GM23248 (cell line): ENCODE results near the gene PUM1. TPM values are rescaled to one million over a fixed set of nuclear protein-coding genes. Genes with fewer than 3 reads are reported as not detected.

Experiments
- DNase-seq: peaks from one replicate; pipeline ENCODE4 v3.0.0-alpha.2; 2015
- H2AFZ ChIP-seq: fragments of 200-600 bp; sonication (generic); 2 replicates; pipeline ENCODE4 v1.6.1; 2016; ENCODE audit warnings: antibody characterized with exemption
- H3F3A ChIP-seq: fragments of 200-600 bp; sonication (generic); 2 replicates; pipeline ENCODE4 v1.6.1; 2016; ENCODE audit warnings: mild to moderate bottlenecking, antibody characterized with exemption, mixed run types; ENCODE audit not compliant: insufficient read depth
- H3K27ac ChIP-seq: fragments of 200-600 bp; sonication (generic); 2 replicates; pipeline ENCODE4 v1.5.1; 2016; ENCODE audit warnings: mild to moderate bottlenecking
- H3K27me3 ChIP-seq: fragments of 200-600 bp; sonication (generic); replicated peaks from 2 replicates; pipeline ENCODE4 v1.6.1; 2016; ENCODE audit warnings: mild to moderate bottlenecking; ENCODE audit not compliant: insufficient read depth
- H3K36me3 ChIP-seq: fragments of 200-600 bp; sonication (generic); 2 replicates; pipeline ENCODE4 v1.6.1; 2016; ENCODE audit warnings: low read depth, mild to moderate bottlenecking
- H3K4me1 ChIP-seq: fragments of 200-600 bp; sonication (generic); 2 replicates; pipeline ENCODE4 v1.6.1; 2016; ENCODE audit warnings: mild to moderate bottlenecking; ENCODE audit not compliant: insufficient read depth
- H3K4me2 ChIP-seq: fragments of 200-600 bp; sonication (generic); one replicate; pipeline ENCODE4 v1.6.1; 2016; ENCODE audit warnings: mild to moderate bottlenecking; ENCODE audit not compliant: unreplicated experiment
- H3K4me3 ChIP-seq: fragments of 200-600 bp; sonication (generic); 2 replicates; pipeline ENCODE4 v1.5.1; 2016; ENCODE audit warnings: mild to moderate bottlenecking
- H3K79me2 ChIP-seq: fragments of 200-600 bp; sonication (generic); 2 replicates; pipeline ENCODE4 v1.6.1; 2016; ENCODE audit warnings: mild to moderate bottlenecking; ENCODE audit not compliant: insufficient read depth
- H3K9ac ChIP-seq: fragments of 200-600 bp; sonication (generic); 2 replicates; pipeline ENCODE4 v1.6.1; 2016; ENCODE audit warnings: mild to moderate bottlenecking
- H3K9me2 ChIP-seq: fragments of 200-600 bp; sonication (generic); 2 replicates; pipeline ENCODE4 v1.6.1; 2016; ENCODE audit warnings: mixed run types, mild to moderate bottlenecking, moderate library complexity; ENCODE audit not compliant: insufficient read depth
- H3K9me3 ChIP-seq: fragments of 200-600 bp; sonication (generic); one replicate; pipeline ENCODE4 v1.6.1; 2017; ENCODE audit warnings: low read depth
- H4K20me1 ChIP-seq: fragments of 200-600 bp; sonication (generic); 2 replicates; pipeline ENCODE4 v1.6.0; 2016; ENCODE audit not compliant: insufficient read depth
- EZH2 ChIP-seq: fragments of 200-600 bp; sonication (generic); IDR thresholded peaks from 2 replicates; pipeline ENCODE4 v1.6.1; 2018; ENCODE audit warnings: antibody characterized with exemption, mild to moderate bottlenecking; ENCODE audit not compliant: insufficient read depth, poor library complexity, severe bottlenecking
- EZH2phosphoT487 ChIP-seq: fragments of 200-600 bp; sonication (generic); IDR thresholded peaks from 2 replicates; pipeline ENCODE4 v1.6.1; 2018; ENCODE audit warnings: antibody characterized with exemption, moderate library complexity, mild to moderate bottlenecking, low read depth; ENCODE audit not compliant: insufficient read depth
- WGBS, 2 experiments: methylation state at CpG; one replicate each; pipeline ENCODE4 v1.1.6; 2015 to 2017; ENCODE audit warnings: low lambda C conversion rate in 2 of 2, low coverage in 1 of 2; ENCODE audit errors: missing lambda C conversion rate in 2 of 2; 5-methylcytosine and 5-hydroxymethylcytosine counted together
- in situ Hi-C: fragments of 300-500 bp; cut with MboI; formaldehyde crosslinking; loops from 2 replicates; pipeline ENCODE4 v1.15.0; 2020
- polyA plus RNA-seq: library from polyadenylated mRNA; unstranded; fragments of >200 nt; fragmentation: Nextera tagmentation; extraction: Ambion mirVana; gene quantifications from 2 replicates; pipeline ENCODE4 v1.2.1, GENCODE V29; 2016
- total RNA-seq: library from RNA; depleted of rRNA; stranded (reverse); fragments of >200 nt; shearing (Covaris generic); gene quantifications from 2 replicates; pipeline ENCODE4 v1.2.3, GENCODE V29; 2014

Gene PUM1
- total and polyA plus RNA-seq, 2 experiments from 2014 or later, result 46.3 to 49.5 TPM

GRCh38 chr1:30905916-30906620 is 159.4 kb downstream of the PUM1 start:
- no peak overlapping the region for H3K4me2 ChIP-seq
- H4K20me1 ChIP-seq, result no peaks in the 10 kb centered on the region
- H3K4me3 ChIP-seq, result no peak overlapping the region
- H3K9me3 ChIP-seq, result no peaks in the 10 kb centered on the region
- H3K4me1 ChIP-seq, result no peaks in the 10 kb centered on the region
- no peaks in the 10 kb centered on the region for H3K27me3 ChIP-seq
- 66 to 69% methylated on average over 7 to 9 of the region's 9 CpGs for WGBS, 2 experiments
- no peak overlapping the region for H2AFZ ChIP-seq
- 0 out of 2 replicates have a peak, but pooled peaks cover 5% of the 10 kb centered on the region for H3K79me2 ChIP-seq
- no peaks in the 10 kb centered on the region for H3K9me2 ChIP-seq
- no peak overlapping the region for H3K27ac ChIP-seq
- H3F3A ChIP-seq, result peaks cover 13% of the 10 kb centered on the region
- DNase-seq, result no peak
- no peaks in the 10 kb centered on the region for H3K36me3 ChIP-seq
- in situ Hi-C loops, result no loop called here
- H3K9ac ChIP-seq, result no peak overlapping the region
- no peak for TF ChIP-seq EZH2phosphoT487
- no peak for TF ChIP-seq EZH2

- DNase-seq, result no peak
- Histone ChIP-seq H3K27me3 (no peaks in the 10 kb centered on the region), H3K79me2 (0 out of 2 replicates have a peak, but pooled peaks cover 5% of the 10 kb centered on the region), H2AFZ (no peak overlapping the region), H3K9ac (no peak overlapping the region), H4K20me1 (no peaks in the 10 kb centered on the region), H3K36me3 (no peaks in the 10 kb centered on the region), H3K27ac (no peak overlapping the region), H3K9me3 (no peaks in the 10 kb centered on the region), H3K4me1 (no peaks in the 10 kb centered on the region), H3K4me3 (no peak overlapping the region), H3K9me2 (no peaks in the 10 kb centered on the region), H3K4me2 (no peak overlapping the region), H3F3A (peaks cover 6% of the 10 kb centered on the region; the same call in 1 of the 2 replicates)
- TF ChIP-seq EZH2, result no peak
- TF ChIP-seq EZH2phosphoT487, result no peak
- WGBS, 2 experiments, result 74 to 86% methylated on average over 1 of the region's 1 CpG
- in situ Hi-C loops, result no loop called here
Measured at GRCh38 chr1:30905403-30905802, 160.1 kb downstream of the PUM1 start.

DNA sequence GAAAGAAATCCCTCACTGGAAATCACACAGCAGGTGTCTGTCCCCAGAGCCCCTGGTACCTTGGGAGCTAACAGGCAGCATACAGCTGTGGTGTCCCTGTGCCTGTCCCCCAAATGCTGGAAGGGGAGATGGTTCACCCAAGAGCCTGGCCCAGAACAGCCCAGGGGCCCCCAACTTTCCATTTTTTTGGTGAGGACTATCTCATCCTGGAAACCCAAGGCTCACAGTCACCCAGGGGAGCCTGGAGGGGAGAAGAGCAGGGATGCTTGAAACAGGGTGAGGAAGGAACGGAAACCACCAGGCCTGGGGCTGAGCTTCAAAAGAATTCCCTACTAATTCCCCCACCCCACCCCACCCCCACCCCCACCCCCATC is 160.6 kb downstream of the PUM1 start:
- 0 out of 2 replicates have a peak, but pooled peaks cover 5% of the 10 kb centered on the region for H3K79me2 ChIP-seq
- no peak overlapping the region for H2AFZ ChIP-seq
- H4K20me1 ChIP-seq, result no peaks in the 10 kb centered on the region
- peaks cover 4% of the 10 kb centered on the region; the same call in 1 of the 2 replicates for H3F3A ChIP-seq
- H3K4me3 ChIP-seq, result no peak overlapping the region
- H3K27ac ChIP-seq, result no peak overlapping the region
- no peaks in the 10 kb centered on the region for H3K4me1 ChIP-seq
- H3K9ac ChIP-seq, result no peak overlapping the region
- in situ Hi-C loops, result no loop called here
- no peaks in the 10 kb centered on the region for H3K9me2 ChIP-seq
- no peaks in the 10 kb centered on the region for H3K36me3 ChIP-seq
- no peak for DNase-seq
- TF ChIP-seq EZH2phosphoT487, result no peak
- H3K27me3 ChIP-seq, result no peaks in the 10 kb centered on the region
- 100% methylated on average over 1 of the region's 1 CpG; no CpG with 5 or more reads in 1 of the 2 experiments for WGBS, 2 experiments
- no peaks in the 10 kb centered on the region for H3K9me3 ChIP-seq
- no peak overlapping the region for H3K4me2 ChIP-seq

DNA sequence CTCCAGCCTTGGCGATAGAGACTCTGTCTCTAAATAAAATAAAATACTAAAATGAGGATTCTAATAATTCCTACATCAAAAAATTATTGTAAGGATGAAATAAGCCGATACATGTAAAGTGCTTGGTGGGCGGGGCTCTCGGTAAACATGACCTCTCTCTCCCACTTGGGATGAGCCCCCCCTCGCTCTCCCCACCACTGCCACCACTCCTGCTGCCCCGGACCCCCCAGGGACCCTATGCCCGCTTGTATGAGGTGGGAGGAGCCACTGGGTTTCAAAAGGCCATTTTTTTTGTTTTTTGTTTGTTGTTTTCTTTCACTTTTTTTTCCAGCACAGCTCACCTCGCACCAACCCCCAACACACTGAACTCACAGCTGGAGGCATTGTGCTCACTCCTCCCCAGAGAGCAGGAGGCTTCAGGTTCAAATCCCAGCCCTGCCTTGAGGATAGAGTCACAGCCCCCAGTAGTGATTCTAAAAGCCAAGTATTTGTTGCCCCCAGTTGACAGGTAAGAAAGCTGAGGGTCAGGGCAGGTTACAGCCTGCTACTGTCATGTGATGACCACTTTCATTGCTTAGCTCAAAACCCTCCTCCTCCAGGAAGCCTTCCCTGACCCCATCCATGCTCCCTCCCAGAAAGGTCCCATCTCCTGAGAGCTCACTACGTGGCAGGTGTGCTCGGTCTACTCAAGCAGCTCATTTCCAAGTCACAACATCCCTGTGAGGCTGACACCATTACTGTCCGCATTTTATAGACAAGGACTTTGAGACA is 161.1 kb downstream of the PUM1 start:
- Histone ChIP-seq H2AFZ (no peak overlapping the region), H3K27me3 (no peaks in the 10 kb centered on the region), H3K9me3 (no peaks in the 10 kb centered on the region), H3K36me3 (no peaks in the 10 kb centered on the region), H3K9me2 (no peaks in the 10 kb centered on the region), H3K9ac (no peak overlapping the region), H3K79me2 (peaks cover 7% of the 10 kb centered on the region; the same call in 1 of the 2 replicates), H3K27ac (no peak overlapping the region), H3K4me2 (no peak overlapping the region), H3F3A (no peaks in the 10 kb centered on the region), H4K20me1 (no peaks in the 10 kb centered on the region), H3K4me1 (no peaks in the 10 kb centered on the region), H3K4me3 (no peak overlapping the region)
- in situ Hi-C loops, result no loop called here
- no peak for TF ChIP-seq EZH2
- TF ChIP-seq EZH2phosphoT487, result no peak
- DNase-seq, result no peak
- 79 to 82% methylated on average over 11 of the region's 11 CpGs for WGBS, 2 experiments
